Erythroblast (primary cell): ENCODE data around the gene SMOC2.

Experiments used
- GATA1 ChIP-seq: IDR thresholded peaks from 2 replicates; pipeline ENCODE4 v1.6.1; 2011; ENCODE audit warnings: low read depth, mild to moderate bottlenecking, control low read depth, low read length, moderate library complexity
- POLR2A ChIP-seq: IDR thresholded peaks from 2 replicates; pipeline ENCODE4 v1.6.1; 2011; ENCODE audit warnings: mild to moderate bottlenecking, low read length

- no peak for TF ChIP-seq POLR2A
- TF ChIP-seq GATA1: no peak
These were observed 257.9 kb downstream of the SMOC2 start for GRCh38 chr6:168698923-168699322.
